GM19328 (cell line): Measurements from ENCODE around the gene CCDC187.

Experiments
- ATAC-seq: cut with Tn5 transposase; IDR thresholded peaks from one replicate; pipeline ENCODE4 v1.9.1; 2021; ENCODE audit warnings: mild to moderate bottlenecking, moderate library complexity; ENCODE audit not compliant: unreplicated experiment

CCDC187 gene

DNA sequence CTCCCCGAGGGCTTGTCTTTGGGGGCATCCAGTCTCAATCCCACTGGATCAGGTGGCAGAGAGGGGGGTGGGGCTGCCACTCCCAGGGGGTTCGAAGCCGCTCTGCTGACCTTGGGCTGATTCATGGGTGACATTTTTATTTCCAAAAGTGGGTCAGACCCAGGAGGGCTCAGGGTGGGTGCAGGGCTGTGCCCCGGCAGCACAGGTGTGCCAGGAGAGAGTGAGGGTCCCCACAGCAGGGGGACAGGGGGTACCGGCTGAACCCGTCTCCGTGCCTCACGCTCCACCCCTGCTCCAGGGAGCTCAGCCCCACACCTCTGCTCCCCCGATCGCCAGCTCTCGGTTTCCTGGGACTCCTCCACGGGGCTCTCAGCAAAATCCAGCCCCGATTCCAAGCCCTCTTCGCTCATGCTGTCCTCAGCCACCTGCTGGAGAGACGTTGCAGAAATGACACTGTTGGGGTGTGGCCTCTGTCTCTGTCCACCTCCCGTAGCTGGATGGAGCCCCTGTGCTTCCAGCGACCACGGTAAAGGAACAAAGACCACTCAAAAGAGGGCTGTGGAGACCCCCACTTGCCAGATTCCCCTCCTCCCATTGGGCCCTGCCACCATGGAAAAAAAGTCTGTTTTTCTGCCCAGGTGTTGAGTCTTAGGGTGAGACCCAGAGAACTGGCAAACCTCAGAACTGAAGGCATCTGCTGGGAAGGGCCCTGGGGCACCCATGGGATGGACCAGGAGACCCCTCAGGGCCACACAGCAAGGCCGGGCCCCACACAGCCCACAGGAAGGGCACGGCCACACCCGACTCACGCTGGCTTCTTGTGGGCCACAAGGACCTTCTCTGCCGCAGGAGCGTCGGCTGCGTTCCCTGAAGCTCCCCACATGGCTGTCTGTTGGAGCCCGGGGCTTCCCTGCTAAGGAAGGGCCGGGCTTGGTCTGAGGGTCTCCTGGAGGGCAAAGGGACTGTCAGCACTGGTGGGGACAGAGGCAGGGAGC is 47.7 kb downstream of the CCDC187 start:
- no peak for ATAC-seq

DNA sequence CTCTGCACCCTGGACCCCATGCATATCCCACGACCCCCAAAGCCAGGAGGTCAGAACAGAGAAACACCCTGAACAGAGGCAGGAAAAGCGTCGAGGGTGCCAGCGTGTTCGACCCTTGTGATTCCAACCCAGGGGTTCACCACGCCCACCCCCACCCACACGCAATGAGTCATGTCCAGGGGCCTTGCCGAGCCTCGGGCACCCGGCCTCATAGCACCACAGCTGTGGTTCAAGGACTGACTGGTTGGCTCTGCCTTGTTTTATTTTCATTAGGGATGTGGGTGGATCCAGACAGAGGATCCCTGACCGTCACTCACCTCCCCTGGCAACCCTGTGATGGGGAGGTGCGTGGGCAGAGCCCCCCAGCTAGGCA is 48.7 kb downstream of the CCDC187 start:
- ATAC-seq: no peak

DNA sequence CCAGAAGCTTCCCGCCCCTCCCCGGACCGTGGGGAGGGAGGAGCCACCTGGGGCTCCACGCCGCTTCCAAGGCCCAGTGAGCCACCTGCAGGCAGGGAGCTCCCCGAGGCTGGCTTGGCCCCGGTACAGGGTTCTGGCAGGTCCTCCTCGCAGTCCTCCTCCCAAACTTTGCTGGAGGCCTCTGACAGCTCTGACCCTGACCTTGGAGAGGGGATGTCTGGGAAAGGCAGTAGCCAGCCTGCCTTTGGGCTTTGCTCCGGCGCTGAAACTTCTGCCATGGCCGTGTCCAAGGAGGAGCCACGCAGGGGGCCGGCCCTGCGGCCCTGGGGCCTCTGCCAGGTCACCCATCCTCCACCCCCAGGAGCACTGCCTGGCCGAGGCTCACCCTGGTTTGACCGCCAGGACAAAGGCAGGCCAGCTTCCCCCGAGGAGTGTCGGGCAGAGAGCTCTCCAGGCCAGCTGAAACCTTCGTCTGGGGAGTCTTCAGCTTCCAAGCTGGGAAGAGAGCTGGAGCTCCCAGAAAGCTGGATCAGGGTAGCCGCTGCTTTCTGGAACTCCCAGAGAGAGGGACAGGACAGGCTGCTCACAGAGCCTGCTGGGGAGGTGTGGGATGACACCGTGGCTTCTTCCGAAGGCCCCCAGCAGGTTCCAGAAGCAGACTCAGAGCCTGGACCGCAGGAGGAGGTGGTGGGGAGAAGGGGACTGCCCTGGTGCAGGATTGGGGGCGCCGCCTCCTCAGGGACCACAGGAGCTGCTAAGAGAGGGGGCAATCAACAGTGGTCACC is 49.3 kb downstream of the CCDC187 start:
- no peak for ATAC-seq

DNA sequence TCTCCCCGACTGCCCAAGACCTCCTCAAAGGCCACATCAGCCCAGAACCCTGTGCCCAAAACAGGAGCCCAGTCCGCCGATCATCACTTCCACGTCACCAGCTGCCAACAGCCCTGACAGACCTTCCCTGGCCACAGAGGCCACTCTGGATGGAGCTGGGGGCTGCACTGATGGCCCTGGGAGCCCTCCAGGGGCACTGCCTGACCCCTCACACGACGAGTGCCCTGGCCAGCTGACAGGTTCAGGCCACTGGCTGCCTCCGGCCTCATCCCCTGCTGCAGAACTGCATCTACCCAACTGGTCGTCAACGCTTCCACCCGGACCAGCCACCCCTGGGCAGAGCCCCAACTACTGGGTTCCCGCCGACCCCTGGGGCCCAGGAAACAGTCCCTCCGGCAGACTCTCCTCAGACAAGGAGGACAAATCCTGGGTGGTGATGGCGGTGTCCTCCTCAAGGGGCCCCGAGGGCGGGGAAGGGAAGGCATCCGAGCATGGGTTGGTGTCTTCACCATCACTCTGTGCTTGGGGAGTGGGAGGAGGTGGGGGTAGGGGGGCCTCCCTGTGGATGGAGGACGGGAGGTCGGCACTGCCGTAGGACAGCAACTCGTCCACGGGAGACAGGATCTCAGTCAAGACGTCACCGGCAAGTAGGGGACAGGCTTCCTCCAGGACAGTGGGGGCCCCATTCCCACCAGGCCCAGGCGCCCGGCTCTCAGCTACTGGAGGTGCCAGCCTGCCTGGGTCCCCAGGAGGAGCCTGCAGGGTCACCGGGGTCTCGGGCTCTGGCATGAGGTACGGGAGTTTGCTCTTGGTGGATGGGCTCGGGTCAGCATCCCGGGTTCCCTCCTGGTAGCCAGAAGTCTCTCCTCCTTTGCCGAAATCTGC is 50.4 kb downstream of the CCDC187 start:
- no peak for ATAC-seq

DNA sequence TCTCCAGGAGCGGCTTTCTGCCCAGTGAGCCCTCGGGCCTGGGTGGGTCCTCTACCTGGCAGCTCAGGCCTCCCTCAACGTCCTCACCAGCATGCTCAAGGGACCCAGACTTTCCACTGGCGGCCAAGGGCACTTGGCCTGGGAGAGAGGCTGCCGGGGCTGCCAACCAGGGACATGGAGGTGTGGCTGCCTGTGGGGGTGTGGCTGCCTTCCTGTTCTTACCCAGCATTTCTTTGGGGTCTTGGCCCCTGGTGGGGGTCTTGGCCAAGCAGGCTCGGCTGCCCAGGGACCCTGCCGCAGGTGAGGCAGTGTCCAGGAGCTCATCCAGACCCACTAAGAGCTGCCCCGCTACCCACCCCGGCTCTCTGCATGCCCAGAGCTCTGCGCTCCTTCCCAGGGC is 51.0 kb downstream of the CCDC187 start:
- ATAC-seq: no peak

DNA sequence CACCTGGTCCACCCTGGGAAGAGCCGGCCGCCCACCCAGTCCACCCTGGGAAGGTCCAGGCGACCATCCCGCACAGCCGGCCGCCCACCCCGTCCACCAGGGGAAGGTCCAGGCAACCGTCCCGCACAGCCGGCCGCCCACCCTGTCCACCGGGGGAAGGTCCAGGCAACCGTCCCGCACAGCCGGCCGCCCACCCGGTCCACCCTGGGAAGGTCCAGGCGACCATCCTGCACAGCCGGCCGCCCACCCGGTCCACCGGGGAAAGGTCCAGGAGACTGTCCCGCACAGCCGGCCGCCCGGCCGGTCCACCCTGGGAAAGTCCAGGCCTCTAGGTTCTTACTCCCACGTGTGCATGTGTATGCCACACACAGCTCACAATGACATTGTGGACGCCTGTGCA is 51.6 kb downstream of the CCDC187 start:
- no peak for ATAC-seq

DNA sequence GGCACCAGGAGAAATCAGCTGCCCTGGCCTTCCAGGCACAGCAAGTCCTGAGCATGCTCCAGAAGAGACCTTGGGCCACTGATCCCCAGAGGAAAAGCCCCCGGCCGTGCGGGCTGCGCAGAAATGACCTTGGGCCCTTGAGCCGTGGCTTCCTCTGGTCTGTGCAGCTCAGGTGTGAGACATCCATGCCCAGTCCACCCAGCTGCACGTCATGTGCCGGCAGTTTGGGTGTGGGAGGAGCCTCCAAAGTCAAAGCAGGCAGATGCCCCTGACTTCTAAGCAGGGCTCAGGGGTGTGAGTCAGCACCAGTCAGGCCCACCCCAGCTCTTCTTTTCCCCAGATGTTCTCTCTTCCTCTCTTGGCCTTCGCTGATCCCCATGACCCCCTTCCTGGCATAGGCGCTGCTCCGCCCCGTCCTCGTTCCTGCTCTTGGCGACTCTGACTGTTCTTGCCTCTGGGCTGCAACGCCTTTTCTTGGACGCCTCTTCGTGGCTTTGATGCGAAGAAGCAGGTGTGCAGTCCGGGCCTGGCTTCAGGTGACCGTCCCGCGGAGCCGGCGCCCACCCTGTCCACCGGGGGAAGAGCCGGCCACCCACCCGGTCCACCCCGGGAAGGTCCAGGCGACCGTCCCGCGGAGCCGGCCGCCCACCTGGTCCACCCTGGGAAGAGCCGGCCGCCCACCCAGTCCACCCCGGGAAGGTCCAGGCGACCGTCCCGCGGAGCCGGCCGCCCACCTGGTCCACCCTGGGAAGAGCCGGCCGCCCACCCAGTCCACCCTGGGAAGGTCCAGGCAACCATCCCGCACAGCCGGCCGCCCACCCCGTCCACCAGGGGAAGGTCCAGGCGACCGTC is 52.4 kb downstream of the CCDC187 start:
- ATAC-seq: no peak

DNA sequence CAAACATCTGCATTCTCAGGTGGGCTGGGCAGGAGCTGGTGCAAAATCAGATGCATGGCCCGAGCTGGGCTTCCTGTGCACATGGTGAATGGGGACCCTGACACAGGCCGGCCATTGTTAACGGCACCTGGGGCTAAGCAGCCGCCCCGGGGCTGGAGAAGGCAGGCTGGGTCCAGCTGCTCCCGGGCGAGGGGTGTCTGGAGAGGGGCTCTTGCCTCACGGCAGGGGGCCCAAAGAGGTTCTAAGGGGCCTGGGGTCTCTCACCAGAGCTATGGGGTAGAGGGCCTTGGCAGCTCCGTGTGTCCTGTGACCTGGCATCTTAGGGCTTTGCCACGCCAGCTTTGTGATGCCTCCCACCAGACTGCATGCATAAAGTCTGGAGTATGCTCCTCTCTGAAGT is 53.2 kb downstream of the CCDC187 start:
- ATAC-seq: no peak

DNA sequence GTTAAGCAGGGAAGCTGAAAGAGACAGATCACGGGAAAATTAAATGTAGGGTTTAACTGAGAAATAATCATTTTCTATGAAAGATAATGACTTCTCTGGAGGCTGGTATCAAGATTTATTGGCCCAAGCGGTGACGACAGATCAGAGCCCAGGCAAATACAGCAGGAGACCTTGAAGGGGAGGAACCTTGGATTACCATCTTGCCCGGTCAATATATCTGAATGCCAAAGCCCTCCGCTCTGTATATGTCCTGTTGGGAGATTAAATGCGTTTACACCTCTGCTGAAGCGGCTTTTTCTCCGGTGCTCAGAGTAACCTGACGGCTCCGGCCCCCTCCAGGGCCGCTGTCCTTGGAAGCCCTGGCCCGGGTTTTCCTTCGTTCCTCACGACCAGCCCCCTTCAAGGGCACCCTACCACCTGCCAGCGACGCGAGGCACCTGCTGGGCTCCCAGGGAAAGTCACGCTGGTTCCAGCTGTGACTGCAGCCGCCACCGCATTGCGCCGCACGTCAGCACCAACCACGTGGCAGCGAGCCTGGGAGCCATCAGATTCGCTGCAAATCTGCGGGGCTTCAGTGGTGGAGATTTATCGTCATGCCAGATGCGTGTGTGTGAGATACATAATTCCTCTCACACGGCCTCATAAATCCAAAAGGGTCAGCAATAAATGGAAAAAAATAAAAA is 53.9 kb downstream of the CCDC187 start:
- ATAC-seq: no peak

DNA sequence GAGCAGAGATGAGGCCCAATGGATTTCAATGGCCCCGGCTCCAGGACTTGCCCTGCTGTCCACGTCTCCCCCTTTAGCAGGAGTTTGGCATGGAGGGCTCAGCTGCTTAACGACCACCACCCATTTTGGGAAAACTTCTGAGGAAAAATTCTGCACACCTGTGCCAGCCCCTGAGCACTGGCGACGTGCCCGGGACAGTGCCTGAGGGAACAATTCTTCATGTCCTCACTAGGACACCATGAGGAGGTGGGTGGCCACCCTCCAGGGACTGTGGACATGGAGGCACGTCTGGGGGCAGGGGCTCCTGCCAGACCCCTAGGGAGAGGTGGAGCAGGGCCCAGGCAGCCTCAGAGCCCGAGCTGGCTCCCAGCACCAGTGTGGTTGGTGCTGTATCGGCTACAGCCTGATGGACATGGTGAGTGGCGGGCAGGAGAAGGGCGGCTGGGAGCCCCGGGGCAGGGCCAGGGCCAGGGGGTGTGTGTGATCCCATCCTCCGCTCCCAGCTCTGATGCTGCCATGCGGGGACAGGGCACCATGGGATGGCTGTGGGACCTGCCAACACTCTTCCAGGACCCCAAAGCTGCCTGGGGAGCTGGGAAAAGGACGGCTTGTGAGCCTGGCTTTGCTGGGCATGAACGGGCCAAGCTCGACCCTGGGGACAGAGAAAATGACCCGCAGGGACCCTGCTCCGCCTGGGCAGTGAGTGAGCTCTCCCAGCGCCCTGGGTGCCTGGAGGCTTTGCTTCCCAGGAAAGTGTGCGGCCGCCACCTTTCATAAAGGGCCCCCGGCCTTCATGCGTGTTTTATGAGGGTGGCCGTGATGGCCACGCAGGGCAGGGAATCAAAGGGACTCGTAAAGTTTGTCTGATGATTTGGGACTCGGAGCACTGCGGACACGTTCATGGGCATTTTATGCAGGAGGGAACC is 54.7 kb downstream of the CCDC187 start:
- ATAC-seq: no peak

DNA sequence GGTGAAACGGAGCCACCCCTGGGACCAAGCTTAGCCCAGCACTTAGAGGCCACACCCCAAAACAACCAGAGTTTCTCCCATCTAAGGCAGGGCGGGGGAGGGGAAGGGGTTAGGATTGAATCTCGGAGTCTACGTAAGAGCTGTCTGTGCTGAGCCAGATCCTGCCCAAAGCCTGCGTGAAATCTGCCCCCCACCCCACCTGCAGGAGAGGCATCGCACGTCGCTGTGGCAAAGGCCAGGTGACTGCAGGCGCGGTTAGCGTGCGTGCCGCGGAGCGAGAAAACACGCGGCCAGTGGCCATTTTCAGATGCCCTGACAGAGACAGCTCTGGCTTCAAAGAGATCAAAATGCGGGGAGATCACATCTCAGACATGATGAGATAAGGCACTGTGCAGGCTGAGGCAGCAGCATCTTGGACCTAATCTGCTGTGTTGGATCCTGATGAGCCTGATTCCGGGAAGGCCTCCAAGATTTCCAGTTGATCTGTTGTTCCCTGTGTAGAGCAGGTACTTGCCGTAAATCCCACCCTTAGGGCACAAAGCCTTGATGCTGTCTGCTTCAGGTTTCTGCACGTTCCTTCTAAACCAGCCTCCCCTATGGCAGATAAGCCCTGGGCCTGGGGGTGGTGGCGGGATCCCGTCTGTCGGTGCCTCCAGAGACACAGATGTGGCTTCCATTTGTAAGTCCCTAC is 55.8 kb downstream of the CCDC187 start:
- no peak for ATAC-seq

DNA sequence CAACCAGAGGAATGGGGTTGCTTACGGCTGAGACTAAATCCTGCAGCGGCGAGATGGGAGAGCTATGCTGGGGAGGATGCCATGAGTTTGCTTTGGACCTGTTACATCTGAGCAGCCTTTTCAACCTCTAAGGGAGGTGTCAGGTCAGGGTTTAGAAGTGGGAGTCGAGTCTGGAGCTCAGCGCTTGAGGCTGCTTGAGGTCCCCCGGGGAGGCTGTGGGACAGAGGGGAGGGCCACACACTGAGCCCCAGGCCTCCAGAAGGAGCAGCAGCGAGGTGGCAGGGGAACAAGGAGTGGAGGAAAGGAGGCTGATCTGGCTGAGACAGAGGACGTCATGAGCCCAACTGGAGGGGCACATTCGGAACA is 56.4 kb downstream of the CCDC187 start:
- ATAC-seq: no peak

DNA sequence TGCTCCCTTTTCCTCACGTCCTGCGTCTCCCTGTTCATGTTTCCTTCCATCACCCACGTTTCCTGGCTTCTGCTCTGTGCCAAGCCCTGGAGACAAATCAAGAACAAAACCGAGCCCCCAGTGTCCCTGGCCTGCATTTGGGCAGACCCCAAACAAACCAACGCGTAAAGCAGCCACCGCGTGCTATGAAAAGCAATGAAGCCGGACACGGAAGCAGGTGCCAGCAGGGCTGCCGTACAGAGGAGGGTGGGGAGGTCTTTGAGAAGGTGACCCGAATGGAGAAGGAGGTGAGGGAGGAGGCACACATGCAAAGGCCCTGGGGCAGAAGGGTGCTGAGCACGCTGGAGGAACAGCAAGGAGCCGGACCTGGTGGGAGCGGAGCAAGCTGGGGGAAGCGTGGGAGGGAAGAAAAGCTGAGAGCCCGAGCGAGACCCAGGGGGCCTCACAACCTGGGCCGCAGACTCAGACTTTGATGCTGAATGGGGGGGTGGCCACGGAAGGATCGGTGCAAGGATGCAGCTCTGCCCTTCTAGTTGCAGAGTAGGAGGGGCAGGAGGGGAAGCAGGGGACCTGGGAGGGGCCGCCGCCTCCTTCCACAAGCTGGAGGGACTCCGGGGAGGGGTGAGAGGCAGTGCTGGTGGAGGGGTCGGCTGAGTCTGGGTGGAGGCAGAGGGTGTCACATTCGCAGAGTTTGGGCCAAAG is 56.9 kb downstream of the CCDC187 start:
- no peak for ATAC-seq

DNA sequence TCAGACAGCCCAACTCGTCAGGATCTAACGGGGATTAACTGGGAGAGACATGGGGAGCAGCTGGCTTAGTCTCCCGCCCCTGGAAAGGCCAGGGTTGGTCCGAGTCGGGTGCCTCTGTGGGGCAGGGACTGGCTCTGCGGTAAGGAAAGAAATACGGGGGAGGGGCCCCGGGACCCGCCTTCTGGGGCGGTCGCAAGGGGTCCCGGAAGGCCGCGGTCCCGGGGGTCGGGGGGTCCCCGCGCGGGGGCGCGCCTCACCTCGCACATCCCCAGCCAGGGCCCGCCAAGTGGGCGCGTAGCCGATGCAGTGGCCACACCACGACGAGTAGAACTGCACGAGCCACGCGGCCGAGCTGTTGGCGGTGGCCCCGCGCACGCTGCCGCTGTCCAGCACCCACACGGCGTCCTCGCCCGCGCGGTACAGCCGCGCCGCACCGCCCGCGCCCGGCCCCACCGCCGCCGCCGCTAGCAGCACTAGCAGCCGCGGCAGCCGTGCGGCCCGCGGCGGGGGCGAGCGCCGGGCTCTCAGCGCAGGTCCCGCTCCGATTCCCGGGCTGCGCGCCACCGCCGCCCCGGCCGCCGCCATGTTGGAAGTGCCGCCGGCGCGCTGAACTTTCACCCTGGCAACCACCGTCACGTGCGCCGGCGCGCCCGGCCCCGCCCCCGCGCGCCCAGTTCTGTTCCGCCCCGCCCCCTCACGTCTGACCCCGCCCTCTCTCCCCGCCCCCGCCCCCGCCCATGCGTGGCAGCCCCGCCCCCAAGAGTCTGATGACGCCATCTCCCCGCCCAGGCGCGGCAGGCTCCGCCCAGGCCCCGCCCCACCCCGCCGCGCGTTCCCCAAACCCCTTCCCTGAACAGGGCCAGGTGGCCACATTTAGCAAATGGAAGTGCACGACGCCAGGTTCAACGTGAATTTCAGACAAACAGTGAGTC is 58.4 kb downstream of the CCDC187 start, which contains the start of gene QSOX2:
Gene QSOX2, minus strand, starts transcription at position 594 of the 932 bp plus-strand sequence. Its CDS starts 9 bp downstream, at position 585.
- no peak for ATAC-seq

DNA sequence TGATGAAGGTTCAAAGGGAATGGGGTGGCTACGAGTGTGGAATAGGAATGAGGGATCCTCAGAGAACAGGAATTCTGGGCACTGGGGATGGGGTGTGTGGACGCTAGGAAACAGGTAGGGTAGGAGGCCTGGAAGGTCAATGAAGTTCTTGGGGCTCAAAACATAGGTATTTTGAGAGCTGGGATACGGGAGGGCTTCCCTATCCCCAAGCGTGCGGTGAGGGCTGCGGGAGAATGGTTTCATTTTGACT is 59.0 kb downstream of the CCDC187 start:
- no peak for ATAC-seq
